Measurements from ENCODE around the gene CHEK2. TPM values are rescaled to one million over a fixed set of nuclear protein-coding genes. Genes with fewer than 3 reads are reported as not detected.
A peak's percentile ranks its signal among the peaks of the same experiment; 100 is the strongest.

The CHEK2 gene
- total RNA-seq, 1 experiment from 2014 or later: 61.1 TPM

- Histone ChIP-seq H3K79me2 (ENCODE audit: insufficient read depth, low read length) (peaks cover 15% of the 10 kb centered on the region; the same call in 1 of the 2 replicates), H2AK5ac (ENCODE audit: insufficient read length, low read length) (no peak overlapping the region), H3K4ac (ENCODE audit: low read depth, low read length) (no peak overlapping the region), H2BK5ac (ENCODE audit: insufficient read length, low read length) (no peak overlapping the region), H2BK20ac (ENCODE audit: low read depth, low read length, poor library complexity, severe bottlenecking) (no peak overlapping the region), H4K8ac (replicated peaks; ENCODE audit: insufficient read length, low read depth, low read length) (no peak overlapping the region), H3K9ac (ENCODE audit: extremely low read depth, insufficient read length, low read length) (no peak overlapping the region), H4K5ac (ENCODE audit: insufficient read length, low read depth, low read length) (no peak overlapping the region), H3K14ac (ENCODE audit: insufficient read depth, low read length) (no peak overlapping the region), H4K20me1 (ENCODE audit: control insufficient read depth, insufficient read depth, insufficient read length) (no peaks in the 10 kb centered on the region), H3K23ac (ENCODE audit: insufficient read length, low read depth, low read length) (no peak overlapping the region), H3K79me1 (ENCODE audit: insufficient read depth, low read depth, low read length, poor library complexity, severe bottlenecking) (peaks cover 5% of the 10 kb centered on the region), H3K4me1 (ENCODE audit: insufficient read depth, low read length) (peaks cover 6% of the 10 kb centered on the region; the same call in 1 of the 2 replicates), H4K91ac (ENCODE audit: insufficient read length, low read depth, low read length) (no peak overlapping the region), H3K4me2 (ENCODE audit: insufficient read depth, insufficient read length, low read length) (no peak overlapping the region), H3K23me2 (ENCODE audit: insufficient read length, low read depth, low read length, poor library complexity, severe bottlenecking) (peaks cover 8% of the 10 kb centered on the region), H3T11ph (ENCODE audit: low read length) (no peak overlapping the region), H3K18ac (ENCODE audit: insufficient read length, low read depth, low read length) (no peak overlapping the region), H3K27me3 (ENCODE audit: insufficient read depth, low read length) (no peaks in the 10 kb centered on the region), H3K56ac (ENCODE audit: insufficient read length, low read depth, low read length) (no peak overlapping the region), H3K27ac (ENCODE audit: insufficient read length, low read depth, low read length) (no peak overlapping the region), H2BK12ac (ENCODE audit: insufficient read length, low read depth, low read length) (no peak overlapping the region), H3K9me3 (ENCODE audit: control insufficient read depth, low read depth, low read length) (no peaks in the 10 kb centered on the region), H2AFZ (ENCODE audit: low read length) (no peak overlapping the region), H2BK120ac (ENCODE audit: low read depth, low read length, poor library complexity, severe bottlenecking) (no peak overlapping the region), H2BK15ac (ENCODE audit: low read depth, low read length) (no peak overlapping the region)
- Mint-ChIP-seq H3K27me3 (ENCODE audit: low read depth) (no peaks in the 10 kb centered on the region), H3K4me3 (no peak overlapping the region; a peak in 1 of 5 replicates), H3K36me3 (ENCODE audit: insufficient read depth in 1 of 3, low read depth in 3 of 3) (peaks cover 24 to 27% (median 24%) of the 10 kb centered on the region in 3 experiments), H3K4me1 (peaks cover 37 to 46% of the 10 kb centered on the region in 2 experiments), H3K27ac (peak overlapping the region; percentile 29 to 70 (median 33); a peak in 6 of 7 replicates), H3K9me3 (no peaks in the 10 kb centered on the region)
- DNase-seq: no peak
- TF ChIP-seq CTCF (conservative IDR thresholded peaks at IDR 0.05): no peak
- whole genome bisulfite sequencing (ENCODE audit: extremely low coverage, insufficient read length, low lambda C conversion rate): no CpG with 5 or more reads among the region's 3 CpGs
These were observed 3.9 kb downstream of the CHEK2 start for GRCh38 chr22:28737701-28738100.

Data from H9 (cell line).